ENCODE measurements around the gene TOX4. TPM values are rescaled to one million over a fixed set of nuclear protein-coding genes. Genes with fewer than 3 reads are reported as not detected.
A peak's percentile ranks its signal among the peaks of the same experiment; 100 is the strongest.

TOX4 gene
- total and polyA plus RNA-seq, 9 of the 15 experiments (the other 6 are each of a cell fraction or from before 2014, with no cell fraction given), result 9.9 to 76.5 (median 41.0) TPM

DNA sequence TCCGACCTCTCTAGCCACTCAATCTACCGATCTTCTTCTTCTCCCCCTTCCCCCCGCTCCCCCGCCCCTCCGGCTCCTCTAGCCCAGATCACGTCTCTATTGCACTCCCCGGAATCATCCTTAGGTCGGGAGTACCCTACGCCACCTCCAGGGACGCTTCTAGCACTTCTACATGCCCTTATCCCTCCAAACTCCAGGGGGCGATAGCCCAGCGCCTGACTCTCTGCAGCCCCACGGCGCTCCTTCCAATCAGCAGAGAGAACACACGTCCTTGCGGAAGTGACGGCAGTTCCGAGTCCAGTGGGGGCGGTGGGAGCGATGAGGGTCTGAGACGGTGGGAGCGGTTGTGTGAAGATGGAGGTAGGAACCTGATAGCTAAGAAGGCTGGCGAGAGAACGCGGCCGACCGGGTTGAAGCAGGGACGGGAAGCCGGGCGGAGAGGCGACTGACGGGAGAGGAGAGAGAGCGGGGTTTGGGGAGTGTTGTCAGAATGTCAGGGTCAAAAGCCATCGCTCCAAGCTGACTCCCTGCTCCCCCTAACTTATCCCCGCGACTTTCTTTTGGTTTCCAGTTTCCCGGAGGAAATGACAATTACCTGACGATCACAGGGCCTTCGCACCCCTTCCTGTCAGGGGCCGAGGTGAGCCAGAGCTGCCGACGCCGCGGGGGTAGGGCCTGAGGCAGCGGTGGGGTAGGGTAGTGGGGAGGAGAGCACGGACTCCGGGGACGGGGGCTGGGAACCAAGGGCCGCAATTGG lies at the start of gene TOX4, which contains the start of gene RAB2B (continued):
- TF ChIP-seq, protein P1, sequence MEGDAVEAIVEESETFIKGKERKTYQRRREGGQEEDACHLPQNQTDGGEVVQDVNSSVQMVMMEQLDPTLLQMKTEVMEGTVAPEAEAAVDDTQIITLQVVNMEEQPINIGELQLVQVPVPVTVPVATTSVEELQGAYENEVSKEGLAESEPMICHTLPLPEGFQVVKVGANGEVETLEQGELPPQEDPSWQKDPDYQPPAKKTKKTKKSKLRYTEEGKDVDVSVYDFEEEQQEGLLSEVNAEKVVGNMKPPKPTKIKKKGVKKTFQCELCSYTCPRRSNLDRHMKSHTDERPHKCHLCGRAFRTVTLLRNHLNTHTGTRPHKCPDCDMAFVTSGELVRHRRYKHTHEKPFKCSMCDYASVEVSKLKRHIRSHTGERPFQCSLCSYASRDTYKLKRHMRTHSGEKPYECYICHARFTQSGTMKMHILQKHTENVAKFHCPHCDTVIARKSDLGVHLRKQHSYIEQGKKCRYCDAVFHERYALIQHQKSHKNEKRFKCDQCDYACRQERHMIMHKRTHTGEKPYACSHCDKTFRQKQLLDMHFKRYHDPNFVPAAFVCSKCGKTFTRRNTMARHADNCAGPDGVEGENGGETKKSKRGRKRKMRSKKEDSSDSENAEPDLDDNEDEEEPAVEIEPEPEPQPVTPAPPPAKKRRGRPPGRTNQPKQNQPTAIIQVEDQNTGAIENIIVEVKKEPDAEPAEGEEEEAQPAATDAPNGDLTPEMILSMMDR (IDR thresholded peaks at IDR 0.05 in 2 of 3, conservative IDR thresholded peaks at IDR 0.05 in 1 of 3; ENCODE audit: insufficient read depth in 2 of 3, low read depth in 1 of 3, low read length in 3 of 3), result peak; percentile 92 to 99 (median 98)
- TF ChIP-seq ZNF197 (CRISPR knock-in tag; IDR thresholded peaks at IDR 0.05; ENCODE audit: low read depth) (no peak), NCOR1 (IDR thresholded peaks at IDR 0.05) (peak; percentile 37; the same call in 1 of the 2 replicates), HCFC1 (IDR thresholded peaks at IDR 0.05; ENCODE audit: low read depth, low read length) (peak; percentile 75), PML (IDR thresholded peaks at IDR 0.05; ENCODE audit: low read length) (peak; percentile 63; the same call in 1 of the 2 replicates), TBL1XR1 (IDR thresholded peaks at IDR 0.05; ENCODE audit: low read length in 2 of 2) (peak in 1 of 2 experiments; percentile 53; a peak in 2 of 4 replicates), ZFP30 (CRISPR knock-in tag; IDR thresholded peaks at IDR 0.05; ENCODE audit: borderline replicate concordance) (no peak), ZNF561 (CRISPR knock-in tag; conservative IDR thresholded peaks at IDR 0.05) (no peak), EP400 (IDR thresholded peaks at IDR 0.05) (peak; percentile 77), RCOR1 (IDR thresholded peaks at IDR 0.05; ENCODE audit: borderline replicate concordance in 1 of 2, low read depth in 2 of 2, low read length in 2 of 2) (peak in 1 of 2 experiments; percentile 29; a peak in 1 of 4 replicates), SP1 (CRISPR knock-in tag; IDR thresholded peaks at IDR 0.05) (peak; percentile 82), ZNF165 (CRISPR knock-in tag; IDR thresholded peaks at IDR 0.05; ENCODE audit: borderline replicate concordance) (no peak), SPI1 (IDR thresholded peaks at IDR 0.05; ENCODE audit: borderline replicate concordance, low read depth, low read length) (peak; percentile 54; the same call in 1 of the 2 replicates), TAF9B (IDR thresholded peaks at IDR 0.05; ENCODE audit: partially characterized antibody) (peak; percentile 36), CEBPG (CRISPR knock-in tag; IDR thresholded peaks at IDR 0.05) (peak; percentile 55; the same call in 1 of the 2 replicates), CEBPG (tag; conservative IDR thresholded peaks at IDR 0.05 in 1 of 2, IDR thresholded peaks at IDR 0.05 in 1 of 2) (no peak), SUPT5H (IDR thresholded peaks at IDR 0.05) (peak; percentile 90), ZEB2 (IDR thresholded peaks at IDR 0.05) (no peak), DPF2 (IDR thresholded peaks at IDR 0.05) (0 out of 2 replicates have a peak, but pooled peaks have one; percentile 21), CBX3 (IDR thresholded peaks at IDR 0.05; ENCODE audit: borderline replicate concordance in 1 of 2, low read length in 2 of 2) (no peak)
- TF ChIP-seq, protein P2, sequence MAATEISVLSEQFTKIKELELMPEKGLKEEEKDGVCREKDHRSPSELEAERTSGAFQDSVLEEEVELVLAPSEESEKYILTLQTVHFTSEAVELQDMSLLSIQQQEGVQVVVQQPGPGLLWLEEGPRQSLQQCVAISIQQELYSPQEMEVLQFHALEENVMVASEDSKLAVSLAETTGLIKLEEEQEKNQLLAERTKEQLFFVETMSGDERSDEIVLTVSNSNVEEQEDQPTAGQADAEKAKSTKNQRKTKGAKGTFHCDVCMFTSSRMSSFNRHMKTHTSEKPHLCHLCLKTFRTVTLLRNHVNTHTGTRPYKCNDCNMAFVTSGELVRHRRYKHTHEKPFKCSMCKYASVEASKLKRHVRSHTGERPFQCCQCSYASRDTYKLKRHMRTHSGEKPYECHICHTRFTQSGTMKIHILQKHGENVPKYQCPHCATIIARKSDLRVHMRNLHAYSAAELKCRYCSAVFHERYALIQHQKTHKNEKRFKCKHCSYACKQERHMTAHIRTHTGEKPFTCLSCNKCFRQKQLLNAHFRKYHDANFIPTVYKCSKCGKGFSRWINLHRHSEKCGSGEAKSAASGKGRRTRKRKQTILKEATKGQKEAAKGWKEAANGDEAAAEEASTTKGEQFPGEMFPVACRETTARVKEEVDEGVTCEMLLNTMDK (IDR thresholded peaks at IDR 0.05; ENCODE audit: borderline replicate concordance, insufficient read depth, low read depth, low read length, poor library complexity, severe bottlenecking), result peak; percentile 78
- TF ChIP-seq, protein P3, sequence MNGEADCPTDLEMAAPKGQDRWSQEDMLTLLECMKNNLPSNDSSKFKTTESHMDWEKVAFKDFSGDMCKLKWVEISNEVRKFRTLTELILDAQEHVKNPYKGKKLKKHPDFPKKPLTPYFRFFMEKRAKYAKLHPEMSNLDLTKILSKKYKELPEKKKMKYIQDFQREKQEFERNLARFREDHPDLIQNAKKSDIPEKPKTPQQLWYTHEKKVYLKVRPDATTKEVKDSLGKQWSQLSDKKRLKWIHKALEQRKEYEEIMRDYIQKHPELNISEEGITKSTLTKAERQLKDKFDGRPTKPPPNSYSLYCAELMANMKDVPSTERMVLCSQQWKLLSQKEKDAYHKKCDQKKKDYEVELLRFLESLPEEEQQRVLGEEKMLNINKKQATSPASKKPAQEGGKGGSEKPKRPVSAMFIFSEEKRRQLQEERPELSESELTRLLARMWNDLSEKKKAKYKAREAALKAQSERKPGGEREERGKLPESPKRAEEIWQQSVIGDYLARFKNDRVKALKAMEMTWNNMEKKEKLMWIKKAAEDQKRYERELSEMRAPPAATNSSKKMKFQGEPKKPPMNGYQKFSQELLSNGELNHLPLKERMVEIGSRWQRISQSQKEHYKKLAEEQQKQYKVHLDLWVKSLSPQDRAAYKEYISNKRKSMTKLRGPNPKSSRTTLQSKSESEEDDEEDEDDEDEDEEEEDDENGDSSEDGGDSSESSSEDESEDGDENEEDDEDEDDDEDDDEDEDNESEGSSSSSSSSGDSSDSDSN (IDR thresholded peaks at IDR 0.05; ENCODE audit: borderline replicate concordance in 1 of 2, low read depth in 2 of 2, low read length in 2 of 2), result 0 out of 4 replicates have a peak, but pooled peaks of 1 of the 2 experiments have one; percentile 58
